Measurements from ENCODE around the gene KIF26A. TPM values are rescaled to one million over a fixed set of nuclear protein-coding genes. Genes with fewer than 3 reads are reported as not detected.

The KIF26A gene
- total RNA-seq, 1 donor from 2014 or later = 15.0 TPM

GRCh38 chr14:104107611-104108569 is 30.5 kb upstream of the KIF26A start:
- Mint-ChIP-seq H3K27ac (ENCODE audit: unreplicated experiment) (no peak overlapping the region), H3K36me3 (ENCODE audit: low read depth) (no peaks in the 10 kb centered on the region), H3K4me1 (peaks cover 11% of the 10 kb centered on the region), H3K9me3 (no peaks in the 10 kb centered on the region), H3K4me3 (no peak overlapping the region), H3K27me3 (ENCODE audit: low read depth) (peaks cover 3% of the 10 kb centered on the region)
- TF ChIP-seq, protein P1, sequence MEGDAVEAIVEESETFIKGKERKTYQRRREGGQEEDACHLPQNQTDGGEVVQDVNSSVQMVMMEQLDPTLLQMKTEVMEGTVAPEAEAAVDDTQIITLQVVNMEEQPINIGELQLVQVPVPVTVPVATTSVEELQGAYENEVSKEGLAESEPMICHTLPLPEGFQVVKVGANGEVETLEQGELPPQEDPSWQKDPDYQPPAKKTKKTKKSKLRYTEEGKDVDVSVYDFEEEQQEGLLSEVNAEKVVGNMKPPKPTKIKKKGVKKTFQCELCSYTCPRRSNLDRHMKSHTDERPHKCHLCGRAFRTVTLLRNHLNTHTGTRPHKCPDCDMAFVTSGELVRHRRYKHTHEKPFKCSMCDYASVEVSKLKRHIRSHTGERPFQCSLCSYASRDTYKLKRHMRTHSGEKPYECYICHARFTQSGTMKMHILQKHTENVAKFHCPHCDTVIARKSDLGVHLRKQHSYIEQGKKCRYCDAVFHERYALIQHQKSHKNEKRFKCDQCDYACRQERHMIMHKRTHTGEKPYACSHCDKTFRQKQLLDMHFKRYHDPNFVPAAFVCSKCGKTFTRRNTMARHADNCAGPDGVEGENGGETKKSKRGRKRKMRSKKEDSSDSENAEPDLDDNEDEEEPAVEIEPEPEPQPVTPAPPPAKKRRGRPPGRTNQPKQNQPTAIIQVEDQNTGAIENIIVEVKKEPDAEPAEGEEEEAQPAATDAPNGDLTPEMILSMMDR (conservative IDR thresholded peaks at IDR 0.05) = no peak
- no peak for DNase-seq (ENCODE audit: low read depth, low spot score)

GRCh38 chr14:104108570-104109541 is 29.5 kb upstream of the KIF26A start:
- DNase-seq (ENCODE audit: low read depth, low spot score) = no peak
- no peaks in the 10 kb centered on the region for H3K36me3 Mint-ChIP-seq (ENCODE audit: low read depth)
- H3K4me3 Mint-ChIP-seq = no peak overlapping the region
- H3K4me1 Mint-ChIP-seq = peaks cover 11% of the 10 kb centered on the region
- H3K27ac Mint-ChIP-seq (ENCODE audit: unreplicated experiment) = no peak overlapping the region
- H3K9me3 Mint-ChIP-seq = no peaks in the 10 kb centered on the region
- TF ChIP-seq, protein P1 (conservative IDR thresholded peaks at IDR 0.05) = no peak
- H3K27me3 Mint-ChIP-seq (ENCODE audit: low read depth) = peaks cover 3% of the 10 kb centered on the region

DNA sequence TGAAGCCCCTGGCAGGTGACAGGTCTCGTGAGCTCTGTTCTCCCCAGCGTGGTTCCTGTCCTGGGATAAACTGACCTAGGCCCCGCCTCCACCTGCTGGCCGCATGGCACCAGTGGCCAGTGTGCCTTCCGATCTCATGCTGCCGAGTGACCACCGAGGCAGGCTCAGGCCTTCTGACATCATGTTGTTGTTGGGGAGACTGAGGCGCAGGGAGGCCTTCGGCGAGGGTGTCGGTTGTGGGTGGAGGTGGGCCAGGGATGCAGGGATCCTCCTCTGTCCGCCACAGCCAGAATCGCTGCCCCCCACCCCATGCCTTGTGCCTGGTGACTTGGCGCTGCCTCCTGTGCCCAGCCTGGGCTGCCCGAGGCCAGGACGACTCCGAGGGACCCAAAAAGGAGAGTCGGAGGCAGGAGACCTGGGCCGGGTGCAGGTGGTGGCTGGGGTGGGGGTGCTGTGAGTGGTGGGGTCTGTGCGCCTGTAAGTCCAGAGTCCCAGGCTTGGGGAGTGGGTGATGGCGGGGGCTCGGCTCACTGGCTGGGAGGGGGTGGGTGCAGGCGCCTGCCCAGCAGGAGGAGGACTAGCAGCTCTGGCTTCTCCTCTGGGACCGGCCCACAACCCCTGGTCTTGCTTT is 28.5 kb upstream of the KIF26A start:
- H3K27me3 Mint-ChIP-seq (ENCODE audit: low read depth) = peaks cover 12% of the 10 kb centered on the region
- peaks cover 11% of the 10 kb centered on the region for H3K4me1 Mint-ChIP-seq
- H3K9me3 Mint-ChIP-seq = no peaks in the 10 kb centered on the region
- DNase-seq (ENCODE audit: low read depth, low spot score) = no peak
- TF ChIP-seq, protein P1 (conservative IDR thresholded peaks at IDR 0.05) = no peak
- H3K36me3 Mint-ChIP-seq (ENCODE audit: low read depth) = no peaks in the 10 kb centered on the region
- no peak overlapping the region for H3K27ac Mint-ChIP-seq (ENCODE audit: unreplicated experiment)
- no peak overlapping the region for H3K4me3 Mint-ChIP-seq

DNA sequence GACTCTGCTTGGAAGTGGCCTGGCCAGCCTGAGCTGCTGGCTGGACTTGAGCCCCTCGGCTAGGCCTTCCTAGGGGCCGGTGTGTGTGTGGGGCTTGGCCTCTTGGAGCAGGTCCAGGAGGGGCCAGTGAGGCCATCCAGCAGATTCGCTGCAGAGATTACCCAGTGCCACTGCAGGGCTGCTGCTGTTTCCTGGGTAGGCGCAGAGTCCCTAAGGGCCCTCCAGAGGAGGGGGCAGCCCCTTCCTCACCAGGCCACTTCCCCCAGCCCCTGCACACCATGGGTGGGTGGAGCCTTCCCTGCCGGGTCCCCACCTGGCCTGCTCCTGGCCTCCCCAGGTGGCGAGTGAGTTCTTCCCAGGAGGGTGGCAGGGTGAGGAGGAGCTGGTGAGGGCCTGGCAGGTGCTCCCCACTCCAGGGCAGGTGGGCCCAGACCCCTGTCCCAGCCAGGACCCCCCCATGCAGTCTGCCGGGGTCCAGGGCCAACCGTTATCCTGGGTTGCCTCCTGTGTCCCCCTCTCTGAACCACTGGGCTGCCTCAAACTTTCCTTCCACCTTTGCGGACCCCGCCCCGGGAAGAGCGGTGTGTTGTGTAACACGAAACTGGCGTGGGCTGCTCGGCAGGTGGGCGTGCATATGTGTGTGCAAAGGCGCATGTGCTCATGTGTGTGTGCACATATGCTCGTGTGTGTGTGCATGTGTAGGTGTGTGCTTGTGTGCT is 27.7 kb upstream of the KIF26A start:
- peak overlapping the region; percentile 78 for H3K27ac Mint-ChIP-seq (ENCODE audit: unreplicated experiment)
- TF ChIP-seq, protein P1 (conservative IDR thresholded peaks at IDR 0.05) = no peak
- no peaks in the 10 kb centered on the region for H3K36me3 Mint-ChIP-seq (ENCODE audit: low read depth)
- no peak for DNase-seq (ENCODE audit: low read depth, low spot score)
- H3K27me3 Mint-ChIP-seq (ENCODE audit: low read depth) = peaks cover 20% of the 10 kb centered on the region
- no peak overlapping the region for H3K4me3 Mint-ChIP-seq
- H3K4me1 Mint-ChIP-seq = peaks cover 11% of the 10 kb centered on the region
- no peaks in the 10 kb centered on the region for H3K9me3 Mint-ChIP-seq
